Umbilical cord (tissue), 2 donors: ENCODE data around the gene GRIP2. TPM values are rescaled to one million over a fixed set of nuclear protein-coding genes. Genes with fewer than 3 reads are reported as not detected.

ENCODE experiments used
- DNase-seq: peaks from one replicate; pipeline ENCODE4 v3.0.0-alpha.2; 2015; ENCODE audit warnings: low spot score
- total RNA-seq: library from RNA; depleted of rRNA; stranded (reverse); fragments of >200 nt; gene quantifications from one replicate; pipeline ENCODE4 v1.2.3, GENCODE V29; 2014; ENCODE audit warnings: low replicate concordance; ENCODE audit not compliant: insufficient read depth

GRIP2 gene
- total RNA-seq, 1 donor from 2014 or later = 7.7 TPM

DNA sequence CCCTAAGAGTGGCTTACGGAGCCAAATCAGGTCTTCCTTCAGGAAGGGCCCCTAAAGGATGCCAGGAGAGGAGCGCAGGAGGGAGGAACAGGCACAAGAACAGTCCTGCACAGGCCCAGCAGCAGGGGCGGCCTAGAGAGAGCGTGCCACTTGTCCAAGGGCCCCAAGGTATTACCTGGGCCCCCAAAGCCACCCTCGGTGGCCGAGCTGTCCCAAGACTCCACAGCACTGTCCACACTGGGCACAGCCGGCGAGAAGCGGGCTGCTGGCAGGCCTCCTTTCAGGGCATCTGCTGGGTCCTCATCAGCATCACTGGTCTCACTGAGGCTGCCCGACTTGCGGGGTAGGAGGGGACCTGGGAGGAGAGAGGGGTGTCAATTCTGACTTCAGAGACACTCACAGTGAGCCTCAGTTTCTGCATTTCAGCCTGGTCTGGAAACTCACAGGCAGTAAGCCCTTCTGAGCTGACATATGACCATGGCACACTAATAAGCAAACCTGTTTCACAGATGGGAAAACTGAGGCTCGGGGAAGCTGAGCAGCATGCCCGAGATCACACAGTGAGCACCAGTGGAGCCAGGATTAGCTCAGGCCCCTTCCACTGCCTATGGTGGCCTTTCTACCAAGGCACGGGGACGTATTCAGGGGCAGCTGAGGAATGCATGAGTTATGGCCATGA, 33.4 kb downstream of the GRIP2 start:
- no peak for DNase-seq

DNA sequence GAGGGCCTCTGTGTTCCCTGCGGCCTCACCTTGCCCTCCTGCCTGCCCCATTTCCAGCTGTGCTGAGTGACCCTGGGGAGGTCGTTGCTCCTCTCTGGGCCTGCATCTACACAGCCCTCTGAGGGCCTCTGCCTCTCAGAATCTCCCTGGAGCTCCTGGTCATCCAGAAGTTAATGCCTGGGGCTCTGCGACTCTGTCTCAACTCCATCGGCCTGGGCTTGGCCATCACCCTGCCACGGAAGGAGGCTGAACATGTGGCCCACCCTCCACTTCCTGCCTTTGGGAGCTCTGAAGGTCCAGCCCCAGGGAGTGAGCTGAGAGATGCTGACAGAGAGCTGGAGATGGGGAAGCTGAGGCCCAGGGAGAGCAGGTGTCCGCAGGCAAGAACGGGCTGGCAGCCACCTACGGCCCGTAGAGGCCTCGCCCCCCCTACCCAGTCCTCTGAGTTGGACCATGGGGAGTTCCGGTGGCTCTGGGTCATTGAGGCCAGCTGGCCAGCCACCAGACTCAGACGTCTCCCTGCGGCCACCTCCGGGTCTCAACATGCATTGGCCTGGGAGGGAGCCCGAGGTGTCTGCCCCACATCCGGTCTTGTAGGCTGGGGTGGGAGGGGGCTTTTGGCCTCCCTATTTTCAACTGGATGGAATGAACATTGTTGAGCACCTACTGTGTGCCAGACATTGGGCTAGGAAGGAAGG, 34.2 kb downstream of the GRIP2 start:
- DNase-seq = no peak

DNA sequence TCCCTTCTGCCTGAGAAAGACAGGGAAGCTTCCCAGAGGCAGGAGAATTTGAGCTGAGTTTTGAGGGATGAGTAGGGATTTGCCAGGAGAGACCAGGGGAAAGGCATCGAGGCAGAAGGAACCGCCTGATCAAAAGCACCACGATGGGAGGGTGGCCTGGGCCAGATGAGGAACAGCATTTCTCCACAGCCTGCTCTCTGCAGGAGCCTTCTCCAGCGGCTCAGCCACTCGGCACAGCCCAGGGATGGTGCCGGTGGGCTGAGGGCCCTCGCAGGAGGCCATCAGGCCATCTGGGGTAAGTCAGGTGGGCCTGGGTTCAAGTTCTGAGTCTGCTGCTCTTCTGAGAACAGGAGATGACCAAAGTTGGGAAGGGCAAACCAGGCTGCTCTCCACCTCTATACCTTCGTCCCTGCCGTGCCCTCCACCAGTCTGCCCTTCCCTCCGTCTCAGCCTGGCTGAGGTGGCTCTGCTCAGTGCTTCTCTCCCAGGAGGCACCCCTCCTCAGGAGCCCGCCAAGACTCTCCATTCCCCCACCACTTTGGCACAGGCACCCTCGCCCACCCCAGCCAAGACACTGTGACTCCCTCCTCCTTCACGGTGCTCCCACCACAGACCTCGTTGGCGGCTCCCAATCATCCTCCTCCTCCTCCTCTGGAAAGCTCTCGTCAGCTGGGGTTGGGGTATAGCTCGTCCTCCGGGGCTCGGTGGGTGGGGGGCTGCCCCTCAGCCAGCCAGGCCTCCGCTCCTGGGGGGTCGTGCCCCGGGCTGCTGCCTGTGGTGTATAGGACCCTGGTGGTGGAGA, 34.9 kb downstream of the GRIP2 start:
- DNase-seq = no peak

DNA sequence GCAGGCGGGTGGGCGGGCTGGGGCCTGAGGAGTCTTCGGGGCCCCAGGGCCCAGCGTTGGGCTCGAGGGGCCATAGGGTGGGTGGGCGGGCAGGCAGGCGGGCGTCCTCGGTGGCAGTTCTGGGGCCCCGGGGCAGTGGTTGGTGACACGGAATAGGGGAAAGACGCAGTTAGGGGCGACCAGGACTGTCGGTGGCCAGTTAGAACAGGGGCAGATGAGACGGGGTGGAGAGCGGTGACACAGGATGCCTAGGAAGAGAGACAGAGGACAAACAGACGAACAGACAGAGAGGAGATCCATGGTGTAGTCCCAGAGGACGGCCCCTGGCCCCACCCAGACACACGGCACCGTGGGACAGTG, 36.5 kb downstream of the GRIP2 start:
- DNase-seq = no peak

DNA sequence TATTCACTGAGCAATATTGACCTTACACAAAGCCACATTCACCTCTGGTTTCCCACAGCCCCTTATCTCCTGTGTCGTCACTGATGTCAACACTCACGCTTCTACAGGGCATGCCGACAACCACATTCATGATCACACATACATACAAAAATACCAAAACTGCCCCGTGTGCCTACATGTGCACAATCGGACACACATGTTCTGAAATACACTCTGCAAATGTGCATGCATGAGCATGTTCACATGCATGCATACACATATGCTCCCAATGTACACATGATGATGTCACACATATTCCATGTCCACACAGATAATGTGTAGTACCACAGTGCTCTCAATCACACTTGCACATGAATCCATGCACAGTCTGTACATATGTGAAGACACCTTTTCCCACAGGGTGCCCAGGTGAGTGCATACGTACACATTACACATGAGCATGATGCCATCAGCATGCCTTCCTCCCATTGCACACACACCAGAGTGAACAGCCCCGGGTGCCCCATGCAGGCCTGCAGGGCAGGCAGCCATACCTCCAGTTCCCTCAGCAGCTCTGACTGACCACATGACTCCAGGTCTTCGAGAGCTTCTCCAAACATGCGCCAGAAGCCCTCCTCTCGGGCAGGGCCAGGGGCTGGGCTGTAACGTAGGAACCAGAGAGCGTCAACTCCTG, 37.0 kb downstream of the GRIP2 start:
- no peak for DNase-seq

DNA sequence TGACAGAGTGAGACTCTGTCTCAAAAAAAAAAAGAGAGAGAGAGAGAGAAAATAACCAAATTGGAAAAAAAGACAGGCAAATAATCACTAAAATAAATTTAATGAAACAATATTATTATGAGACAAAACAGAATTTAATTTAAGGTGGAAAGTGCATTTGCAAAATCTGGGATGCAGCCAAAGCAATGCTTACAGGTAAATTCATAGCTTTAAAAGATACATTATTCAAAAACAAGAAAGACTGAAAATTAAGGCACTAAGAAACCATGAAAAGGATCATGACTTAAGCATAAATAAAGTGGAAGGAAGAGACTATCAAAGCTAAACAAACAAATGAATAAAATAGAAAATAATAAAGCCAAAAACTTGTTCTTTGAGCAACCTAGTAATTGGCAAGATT, 37.7 kb downstream of the GRIP2 start:
- DNase-seq = no peak

DNA sequence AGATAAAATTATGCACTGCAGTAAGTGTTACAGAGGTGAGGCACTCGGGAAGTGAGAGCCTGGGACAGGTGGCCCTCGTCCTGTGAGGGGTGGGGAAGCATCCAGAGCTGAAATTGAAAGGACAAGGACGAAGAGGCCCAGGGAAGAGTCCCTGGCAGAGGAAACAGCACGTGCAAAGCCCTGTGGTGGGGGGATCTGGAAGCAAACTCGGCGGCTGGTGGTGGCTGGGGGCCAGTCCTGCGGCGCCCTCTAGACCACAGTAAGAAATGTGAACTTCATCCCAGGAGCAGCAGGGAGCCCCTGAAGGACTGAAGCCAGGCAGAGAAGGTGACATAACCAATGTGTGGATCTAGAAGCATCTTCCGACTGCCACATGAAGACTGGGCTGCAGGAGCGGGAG, 42.8 kb downstream of the GRIP2 start:
- no peak for DNase-seq

DNA sequence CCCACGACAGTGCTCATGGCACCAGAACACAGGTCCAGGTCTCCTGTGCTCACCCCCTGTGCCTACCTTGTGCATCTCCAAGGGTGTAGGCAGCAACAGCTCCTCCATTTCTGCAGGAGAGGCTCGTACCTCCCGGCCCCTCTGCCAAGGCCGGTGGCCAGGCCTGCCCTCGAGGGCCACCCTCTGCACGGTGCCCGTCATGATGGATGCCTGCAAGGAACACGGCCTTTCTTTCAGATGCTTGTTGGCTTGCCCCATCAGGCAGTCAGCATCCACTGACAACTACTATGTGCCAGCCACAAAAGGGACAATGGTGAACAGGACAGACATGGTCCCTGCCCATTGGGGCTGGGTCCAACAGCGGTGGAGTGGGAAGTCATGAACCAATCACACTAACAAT, 43.8 kb downstream of the GRIP2 start:
- DNase-seq = no peak

DNA sequence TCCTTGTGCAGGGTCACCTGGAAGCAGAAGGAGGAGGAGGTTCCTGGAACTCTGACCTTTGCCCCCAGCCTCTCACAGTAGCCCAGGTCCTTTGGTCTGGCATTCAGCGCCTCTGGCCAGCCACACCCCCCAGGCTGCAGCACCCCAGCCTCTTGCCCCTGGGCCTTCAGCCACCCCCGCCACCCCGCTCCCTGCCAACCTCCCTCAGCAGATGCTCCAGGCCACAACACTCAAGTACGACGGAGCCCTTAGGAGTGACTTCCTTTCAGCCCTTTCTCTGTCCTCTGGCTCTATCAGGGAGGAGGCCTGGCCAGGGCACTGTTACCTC, 45.2 kb downstream of the GRIP2 start:
- no peak for DNase-seq

DNA sequence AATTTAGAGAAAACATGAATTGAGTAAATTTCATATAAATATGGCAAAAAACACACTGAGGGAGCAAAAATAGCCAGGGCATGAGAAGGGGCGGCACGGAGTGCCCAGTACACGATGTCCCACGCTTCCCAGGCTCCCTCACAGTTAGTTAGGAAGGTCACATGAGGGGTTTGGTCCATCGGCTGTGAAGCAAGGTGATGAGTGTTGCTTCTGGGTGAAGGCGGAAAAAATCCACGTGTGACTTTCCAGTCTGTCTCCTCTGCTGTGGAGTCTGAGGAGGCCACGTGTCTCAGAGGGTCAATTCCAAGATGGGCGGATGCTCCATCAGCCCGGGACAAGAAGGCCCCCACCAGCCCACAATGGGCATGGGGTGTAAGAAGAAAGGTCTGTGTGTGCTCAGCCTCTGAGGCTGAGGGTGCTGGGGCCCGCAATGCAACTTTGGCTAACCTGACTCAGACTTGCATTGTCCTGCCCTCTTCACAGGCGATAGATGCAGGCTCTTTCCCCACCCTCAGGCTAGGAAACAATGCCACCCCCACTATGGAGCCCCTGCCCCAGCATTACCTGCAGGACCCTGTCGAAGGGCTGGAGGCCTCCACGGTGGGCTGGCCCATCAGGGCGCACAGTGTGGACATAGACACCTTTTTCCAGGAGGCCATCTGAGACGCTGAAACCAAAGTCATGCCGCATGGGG, 45.7 kb downstream of the GRIP2 start:
- no peak for DNase-seq

DNA sequence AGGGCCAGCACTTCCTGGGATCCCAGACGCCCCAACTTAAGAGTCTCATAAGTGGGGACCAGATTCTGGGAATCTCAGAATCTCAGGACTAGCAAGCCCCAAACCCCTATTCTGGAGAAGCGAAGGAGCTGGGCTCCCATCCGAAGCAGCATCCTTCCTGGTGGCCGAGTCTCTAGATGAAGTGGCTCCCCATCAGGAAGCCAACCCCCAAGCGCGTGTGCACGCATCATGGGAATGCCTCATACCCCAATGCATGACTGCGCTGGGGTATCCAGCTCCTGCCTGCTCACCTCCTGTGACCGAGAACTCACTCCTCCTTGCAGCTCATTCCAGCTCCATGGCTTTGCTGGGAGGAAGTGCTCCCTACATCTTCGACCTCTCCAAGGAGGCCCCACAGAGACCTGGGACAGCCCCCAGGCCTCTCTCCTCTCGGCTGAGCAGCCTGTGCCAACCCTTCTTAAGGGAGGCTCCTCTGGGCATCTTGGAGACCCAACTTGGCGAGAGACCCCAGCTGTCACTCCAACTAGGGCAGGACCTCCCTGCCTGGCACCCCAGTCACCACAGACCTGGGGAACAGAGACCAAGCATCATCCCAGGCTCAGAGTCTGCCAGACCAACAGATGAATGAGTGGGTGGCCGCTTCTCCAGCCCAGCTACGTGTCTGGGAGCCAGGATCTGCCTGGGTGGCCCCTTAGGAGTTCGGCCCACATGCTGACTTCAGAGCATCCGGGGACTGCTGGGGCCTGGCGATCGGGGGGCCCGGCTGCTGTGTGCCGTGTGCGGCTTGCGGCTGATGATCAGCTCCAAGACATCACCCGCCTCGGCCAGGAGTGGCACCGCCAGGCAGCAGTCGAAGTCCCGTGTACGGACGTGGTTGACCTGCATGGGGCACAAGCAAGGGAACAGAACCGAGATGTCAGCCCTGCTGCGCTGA, 46.9 kb downstream of the GRIP2 start:
- no peak for DNase-seq

DNA sequence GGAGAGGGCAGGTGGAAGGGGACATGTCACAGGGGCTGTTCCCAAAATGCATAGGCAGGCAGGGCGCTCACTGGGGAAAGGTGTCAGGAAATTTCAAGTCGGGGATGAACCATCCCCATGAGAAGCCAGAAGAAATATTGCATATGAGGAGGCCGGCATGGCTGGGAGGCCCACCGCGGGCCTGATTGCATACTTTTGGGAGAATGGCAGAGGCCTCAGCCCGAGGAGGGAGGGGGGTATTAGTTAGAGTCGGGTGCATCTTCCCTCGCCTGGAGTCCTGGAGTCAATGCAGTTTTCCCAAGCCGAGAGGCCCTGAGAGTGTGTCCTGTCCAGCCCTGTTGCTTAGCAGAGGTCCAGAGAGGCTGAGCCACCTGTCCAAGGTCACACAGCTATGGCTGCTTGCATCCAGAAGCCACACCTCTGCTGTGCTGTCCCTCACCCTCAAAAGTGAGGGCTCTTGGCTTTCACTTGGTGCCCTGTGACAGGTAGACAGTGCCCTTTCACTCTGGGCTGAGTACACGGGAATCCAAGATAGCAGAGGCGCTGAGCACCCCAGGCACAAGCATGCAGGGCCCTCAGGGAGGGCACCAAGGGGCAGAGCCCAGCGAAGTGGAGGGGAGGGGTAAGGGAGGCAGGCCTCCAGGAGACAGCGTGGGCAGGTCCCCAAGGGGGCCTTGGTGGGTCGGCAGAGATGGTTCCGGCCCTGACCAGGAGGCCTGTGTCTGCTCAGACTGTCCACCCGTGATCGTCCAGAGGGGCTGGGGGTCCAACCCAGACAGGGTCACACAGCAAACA, 48.5 kb downstream of the GRIP2 start:
- no peak for DNase-seq

DNA sequence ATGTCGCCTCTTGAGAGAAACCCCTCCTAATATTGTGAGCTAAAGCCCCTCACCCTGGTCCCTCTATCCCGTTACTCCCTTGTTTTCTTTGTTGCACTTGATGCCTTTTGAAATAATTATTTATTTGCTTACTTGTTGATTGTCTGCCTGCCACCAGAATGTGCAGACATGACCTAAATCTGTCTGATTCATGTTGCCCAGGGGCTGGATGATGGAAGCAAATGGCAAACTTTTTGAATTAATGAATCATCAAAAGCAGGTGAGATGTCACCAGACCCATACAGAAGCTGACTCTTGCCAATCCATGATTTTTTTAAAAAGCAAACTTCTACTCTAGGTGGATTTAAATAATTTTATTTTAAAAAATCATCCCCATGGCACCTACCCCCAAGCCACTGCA, 49.3 kb downstream of the GRIP2 start:
- DNase-seq = no peak

DNA sequence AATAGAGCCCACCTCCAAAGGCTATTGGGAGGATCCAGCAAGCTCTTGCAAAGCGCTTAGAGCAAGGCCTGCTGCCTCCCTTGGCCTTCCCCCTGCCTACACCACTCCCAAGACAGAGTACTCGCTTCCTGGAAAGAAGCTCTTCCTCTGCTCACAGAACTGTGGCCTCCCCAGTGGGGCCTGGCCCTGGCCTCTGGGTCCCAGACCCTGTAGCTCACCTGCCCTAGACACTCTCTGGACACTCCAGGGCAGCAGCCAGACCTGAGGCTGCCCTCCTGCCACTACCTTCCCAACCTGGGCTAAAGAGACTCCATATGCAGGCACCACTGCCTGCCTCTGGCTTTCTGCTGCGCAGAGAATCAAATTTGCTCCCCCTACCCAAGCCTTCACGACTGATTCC, 49.9 kb downstream of the GRIP2 start:
- DNase-seq = no peak

DNA sequence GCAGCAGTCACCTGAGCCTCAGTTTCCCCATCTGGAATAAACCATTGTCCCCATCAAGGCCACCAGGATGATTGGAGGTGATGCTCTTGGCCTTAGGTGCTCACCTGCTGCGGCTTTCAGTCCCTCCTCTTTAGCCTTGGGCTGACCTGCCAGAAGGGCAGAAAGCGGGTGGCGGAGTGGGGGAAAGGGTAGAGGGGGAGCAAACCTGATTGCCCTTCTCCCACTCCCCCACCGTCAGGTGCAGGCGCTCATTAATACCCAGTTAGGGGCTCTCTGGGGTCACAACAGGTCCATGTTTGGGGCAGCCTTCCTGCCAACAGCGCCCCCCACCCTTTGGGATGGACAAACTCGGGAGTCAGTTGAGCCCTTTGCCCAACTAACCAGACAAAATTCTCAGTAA, 50.5 kb downstream of the GRIP2 start:
- no peak for DNase-seq

DNA sequence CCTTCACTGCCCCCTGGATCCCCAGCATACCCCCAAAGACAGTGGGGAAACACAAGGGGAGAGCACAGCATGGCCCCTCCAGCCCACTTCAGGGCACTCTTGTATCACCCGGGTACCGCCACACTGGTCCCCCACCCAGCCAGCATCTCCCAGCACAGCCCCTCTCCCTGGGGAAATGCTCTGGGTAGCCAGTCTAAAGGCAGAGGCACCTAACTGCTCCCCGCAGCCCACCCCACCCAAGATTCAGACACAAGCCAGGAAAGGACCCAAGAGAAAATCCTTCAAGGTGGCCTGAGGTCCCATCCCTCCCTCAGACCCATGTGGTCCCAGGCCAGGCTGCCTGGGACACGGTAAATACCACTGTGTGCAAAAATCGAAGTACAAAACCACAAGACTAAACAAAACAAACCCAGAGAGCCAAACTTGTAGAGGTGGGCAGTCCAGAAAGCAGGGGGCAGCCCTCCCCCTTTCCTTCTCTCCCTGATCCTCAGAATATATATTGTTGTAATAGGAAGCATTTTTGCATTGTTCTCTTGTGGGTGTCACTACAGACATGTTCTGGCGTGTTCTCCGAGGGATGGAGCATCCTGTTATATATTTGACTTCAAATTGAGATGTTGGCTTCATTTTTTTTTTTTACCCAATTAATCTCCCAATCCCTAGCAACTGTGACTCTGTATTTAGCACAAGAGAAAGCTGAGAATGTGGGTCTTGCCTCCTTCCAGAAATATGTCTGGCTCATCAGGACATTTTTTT, 51.7 kb downstream of the GRIP2 start:
- no peak for DNase-seq

DNA sequence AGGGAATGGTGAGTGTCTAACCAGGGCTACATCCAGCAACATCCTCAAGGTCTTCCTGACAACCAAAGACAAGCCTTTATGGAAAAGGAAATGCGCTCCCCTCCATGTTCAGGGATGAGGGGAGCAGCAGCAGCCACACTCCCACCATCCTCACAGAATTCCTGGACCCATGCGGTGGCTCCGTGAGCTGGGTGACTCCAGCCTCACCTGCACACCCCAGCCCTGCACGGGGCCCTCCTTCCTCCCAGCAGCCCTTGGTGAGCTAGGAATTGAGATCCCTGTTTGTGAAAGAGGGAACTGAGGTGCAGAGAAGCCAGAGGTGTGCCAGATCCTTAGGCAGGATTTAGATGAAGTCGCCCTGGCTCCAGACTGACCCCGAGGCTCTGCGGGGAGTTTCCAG, 52.3 kb downstream of the GRIP2 start:
- no peak for DNase-seq

DNA sequence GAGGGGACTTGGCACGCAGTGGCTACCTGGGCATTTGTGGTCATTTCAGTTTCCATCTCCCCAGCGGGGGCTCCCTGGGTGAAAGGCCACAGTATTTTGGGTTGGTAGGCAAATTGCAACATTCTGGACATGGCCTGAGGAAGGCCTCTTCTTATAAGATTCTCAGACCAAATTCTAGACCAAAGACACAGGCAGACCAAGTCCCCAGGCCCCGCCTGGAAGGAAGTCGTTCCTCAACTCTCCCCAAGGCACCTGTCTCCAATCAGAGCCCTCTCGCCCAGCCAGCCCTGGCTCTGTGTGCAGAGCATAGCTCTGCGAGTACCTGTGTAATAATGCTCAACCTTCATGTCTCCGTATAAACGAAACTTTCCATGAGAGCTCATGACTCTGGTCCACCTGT, 53.1 kb downstream of the GRIP2 start:
- DNase-seq = no peak

DNA sequence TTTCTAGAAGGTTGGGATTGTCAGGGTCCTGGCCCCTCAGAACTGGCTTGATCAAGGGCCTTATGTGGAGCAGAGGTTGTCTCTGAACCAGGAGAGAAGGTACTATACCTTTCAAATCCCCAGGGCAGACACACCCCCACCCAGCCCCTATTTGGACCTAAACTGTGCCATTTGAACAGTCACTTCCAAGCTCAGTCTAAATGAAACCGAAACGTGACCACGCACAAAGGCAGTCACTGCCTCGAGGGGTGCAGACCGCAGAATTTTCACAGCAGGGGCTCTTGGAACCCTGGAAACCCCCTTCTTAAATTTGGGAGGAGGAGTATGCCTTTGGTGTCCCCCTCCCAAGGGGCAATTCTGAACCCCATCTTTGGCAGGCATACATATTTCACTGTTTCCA, 53.7 kb downstream of the GRIP2 start:
- no peak for DNase-seq
